Stimulated activated CD8-positive, alpha-beta memory T cell treated with anti-CD3 and anti-CD28 coated beads, Interleukin-12 subunit alpha, Interleukin-12 subunit beta, amount 100 ng/mL, for 24 hours (primary cell): Measurements from ENCODE around the gene FRMPD4.

Experiments
- DNase-seq: peaks from one replicate; pipeline ENCODE4 v3.0.0-alpha.2; 2020; ENCODE audit errors: extremely low read depth

Gene FRMPD4

DNA sequence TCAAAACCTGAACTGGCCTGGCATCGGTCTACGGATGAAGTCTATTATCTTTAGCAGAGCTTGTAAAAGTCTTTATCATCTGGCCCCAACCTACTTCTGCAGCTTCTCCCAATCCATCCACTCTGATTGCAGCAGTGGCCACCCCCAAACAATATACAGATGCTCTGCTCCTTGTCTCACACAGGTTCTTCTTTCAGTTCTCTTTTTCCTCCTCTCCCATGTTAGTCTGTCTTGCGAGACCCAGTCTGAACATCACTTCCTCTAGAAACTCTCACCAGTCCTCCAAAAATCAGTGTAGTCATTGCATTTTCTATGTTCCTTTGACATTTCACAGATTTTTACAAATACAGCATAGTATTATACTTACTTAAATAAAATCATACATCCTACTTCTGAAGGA lies 163.0 kb downstream of the FRMPD4 start:
- DNase-seq: no peak

DNA sequence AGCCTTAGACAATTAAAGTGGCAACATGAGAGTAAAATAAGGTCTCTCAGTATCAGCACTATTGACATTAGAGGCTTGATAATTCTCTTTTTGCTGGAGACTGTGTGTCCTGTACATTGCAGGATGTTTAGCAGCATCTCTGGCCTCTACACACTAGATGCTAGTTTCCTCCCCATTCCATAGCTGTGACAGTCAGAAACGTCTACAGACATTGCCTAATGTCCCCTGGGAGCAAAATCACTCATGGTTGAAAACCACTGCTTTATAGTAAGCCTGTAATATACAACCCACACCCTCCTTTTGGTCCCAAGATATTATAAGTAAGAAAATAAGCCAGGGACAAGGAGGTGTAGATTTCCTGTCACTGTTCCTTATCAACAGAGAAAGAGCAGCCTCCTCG lies 166.0 kb downstream of the FRMPD4 start:
- no peak for DNase-seq

GRCh38 chrX:12307961-12308360 lies 169.7 kb downstream of the FRMPD4 start:
- DNase-seq: no peak

DNA sequence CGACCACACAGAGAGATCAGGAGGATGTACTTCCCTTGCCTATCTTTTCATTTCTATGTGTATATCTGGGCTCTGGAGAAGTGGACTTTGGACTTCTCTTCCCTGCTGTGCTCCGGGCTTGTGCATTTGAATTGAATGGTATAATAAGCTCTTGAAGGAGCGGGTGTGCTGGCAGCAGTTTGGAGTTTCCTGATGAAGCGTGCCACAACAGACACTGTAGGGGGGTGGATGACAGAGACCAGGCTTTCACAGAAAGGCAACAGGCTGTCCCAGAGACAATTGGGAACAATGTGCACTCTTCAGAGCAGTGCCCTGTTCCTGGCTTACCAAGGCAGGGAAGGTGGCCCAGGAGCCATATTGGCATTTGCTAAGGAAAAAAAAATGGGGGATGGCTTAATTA lies 170.1 kb downstream of the FRMPD4 start:
- no peak for DNase-seq

DNA sequence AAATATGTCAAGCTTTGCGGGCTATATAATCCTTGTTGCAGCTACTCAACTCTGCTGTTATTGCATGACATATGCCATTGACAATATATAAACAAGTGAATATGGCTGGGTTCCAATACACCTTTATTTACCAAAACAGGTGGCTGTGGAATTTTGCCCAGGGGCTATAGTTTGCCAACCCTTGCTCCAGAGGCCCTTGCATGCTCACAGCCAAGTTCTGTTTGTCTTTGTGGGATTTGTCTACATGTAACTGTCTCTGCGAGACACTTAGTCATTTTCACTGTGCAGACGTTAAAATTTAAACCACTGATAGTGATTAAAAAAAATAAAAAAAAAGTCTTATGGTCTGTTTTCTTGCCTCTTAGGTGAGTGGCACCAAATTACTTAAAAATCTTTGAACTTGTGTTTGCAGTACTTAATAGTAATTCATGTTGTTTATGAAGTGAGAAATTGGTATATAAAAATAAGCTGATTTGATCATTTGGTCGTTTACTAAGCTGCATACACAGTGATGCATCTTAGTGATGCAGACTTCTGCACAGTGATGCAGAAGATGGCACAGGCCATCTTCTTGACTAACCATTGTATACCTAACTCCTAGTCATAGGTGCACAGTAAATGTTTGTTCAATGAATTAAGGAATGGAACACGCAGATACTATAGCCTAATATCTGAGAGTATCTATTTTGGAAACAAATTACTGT lies 170.9 kb downstream of the FRMPD4 start:
- DNase-seq: no peak

GRCh38 chrX:12309744-12310076 lies 171.4 kb downstream of the FRMPD4 start:
- DNase-seq: no peak

DNA sequence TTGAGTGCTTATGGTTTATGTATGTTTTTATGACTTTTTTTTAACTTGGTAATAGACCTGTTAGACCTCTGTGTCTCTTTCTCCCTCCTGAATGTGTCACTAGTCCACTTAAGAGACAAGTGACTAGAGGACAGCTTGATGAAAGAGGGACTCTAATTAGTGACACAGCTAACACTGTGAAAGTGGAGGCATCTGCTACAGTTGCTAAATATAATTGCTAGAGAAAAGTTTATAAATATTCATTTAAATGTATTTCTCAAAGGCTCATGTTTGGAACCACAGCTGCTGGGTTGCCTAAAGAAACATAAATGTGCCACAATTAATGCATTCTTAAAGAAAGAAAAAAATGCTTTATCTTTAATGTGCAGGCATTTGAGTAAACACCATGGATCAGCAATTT lies 176.4 kb downstream of the FRMPD4 start:
- no peak for DNase-seq

DNA sequence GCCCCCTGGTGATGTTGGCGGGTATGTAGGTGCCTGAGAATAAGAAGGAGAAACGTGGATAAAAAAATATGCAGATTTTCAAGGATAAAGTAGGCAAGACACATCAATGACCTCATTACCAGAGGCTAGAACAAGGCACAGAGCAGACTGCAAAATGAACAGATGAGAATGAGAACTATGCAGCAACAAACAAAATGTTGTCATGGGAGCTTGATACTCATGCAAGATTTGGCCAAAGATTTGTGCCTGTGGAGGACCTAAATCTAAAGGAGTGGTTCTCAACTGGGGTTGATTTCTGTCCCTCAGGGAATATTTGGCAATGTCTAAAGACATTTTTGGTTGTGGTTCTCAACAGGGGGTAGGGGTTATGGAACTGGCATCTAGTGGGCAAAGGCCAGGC lies 177.3 kb downstream of the FRMPD4 start:
- DNase-seq: no peak

DNA sequence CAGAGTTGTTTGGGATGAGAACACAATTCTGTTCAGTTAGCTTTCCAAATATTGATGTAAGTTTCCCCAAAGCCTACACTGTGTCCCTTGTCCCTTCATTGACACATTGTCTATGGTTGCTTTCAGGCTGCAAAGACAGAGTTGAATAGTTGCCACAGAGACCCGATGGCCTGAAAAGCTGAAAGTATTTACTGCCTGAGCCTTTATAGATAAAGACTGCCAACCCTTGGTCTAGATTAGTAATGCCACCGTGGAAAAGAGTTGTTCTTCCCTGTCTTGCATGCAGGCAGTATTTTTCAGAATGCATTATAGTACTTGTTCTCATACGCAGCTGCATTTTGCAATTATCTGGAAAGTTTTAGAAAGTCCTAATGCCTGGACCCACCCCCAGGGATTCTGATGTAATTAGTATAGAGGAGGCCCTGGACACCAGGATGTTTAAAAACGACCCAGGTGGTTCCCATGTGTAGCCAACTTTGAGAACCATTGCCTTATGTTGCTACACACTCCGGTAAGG lies 180.8 kb downstream of the FRMPD4 start:
- DNase-seq: no peak

GRCh38 chrX:12319992-12320391 lies 181.7 kb downstream of the FRMPD4 start:
- DNase-seq: no peak

GRCh38 chrX:12322031-12322430 lies 183.8 kb downstream of the FRMPD4 start:
- DNase-seq: no peak

GRCh38 chrX:12325171-12325570 lies 186.9 kb downstream of the FRMPD4 start:
- DNase-seq: no peak

- DNase-seq: no peak
Observed at GRCh38 chrX:12327836-12328235, 189.6 kb downstream of the FRMPD4 start.

- no peak for DNase-seq
Observed at GRCh38 chrX:12329476-12329875, 191.2 kb downstream of the FRMPD4 start.

DNA sequence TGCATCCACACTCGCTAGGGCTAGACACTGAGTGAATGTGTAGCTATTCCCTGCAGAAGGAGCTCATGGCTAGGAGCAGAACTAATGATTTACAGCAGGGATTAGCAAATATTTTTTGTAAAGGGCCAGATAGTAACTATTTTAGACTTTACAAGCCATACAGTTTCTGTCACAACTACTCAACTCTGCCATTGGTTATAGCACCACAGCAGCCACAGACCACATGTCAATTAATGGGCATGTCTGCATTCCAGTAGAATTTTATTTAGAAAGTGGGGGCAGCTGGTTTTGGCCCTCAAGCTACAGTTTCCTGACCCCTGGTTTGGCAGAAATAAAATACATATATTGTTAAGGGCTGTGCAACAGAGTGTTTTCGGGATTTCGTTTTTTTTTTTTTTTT lies 192.6 kb downstream of the FRMPD4 start:
- no peak for DNase-seq

DNA sequence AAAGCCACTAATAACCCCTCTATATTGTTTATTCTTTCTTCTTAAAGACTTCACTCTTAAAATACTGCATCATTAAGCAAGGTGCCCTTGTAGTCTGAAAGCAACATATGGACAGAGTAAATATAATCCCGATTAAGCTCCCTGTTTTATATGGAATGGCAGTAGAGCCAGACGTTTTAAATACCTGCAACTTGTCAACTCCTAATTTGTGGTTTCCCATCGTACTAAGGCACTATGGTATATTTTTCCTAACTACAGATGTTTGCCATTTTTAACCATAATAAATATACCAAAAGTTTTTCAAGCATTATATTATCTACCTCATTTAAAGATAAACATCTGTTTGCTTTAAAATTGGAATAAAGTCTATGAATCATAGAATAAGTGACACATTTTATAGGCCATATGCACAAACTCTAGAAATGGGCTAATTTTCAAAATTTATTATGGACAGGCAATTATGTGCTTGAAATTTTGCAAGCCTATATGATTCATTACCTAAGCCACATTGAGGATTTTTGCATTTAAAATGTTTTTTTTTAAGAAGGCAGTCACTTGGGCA lies 194.6 kb downstream of the FRMPD4 start:
- no peak for DNase-seq

- DNase-seq: no peak
Observed at GRCh38 chrX:12339921-12340320, 201.6 kb downstream of the FRMPD4 start.

DNA sequence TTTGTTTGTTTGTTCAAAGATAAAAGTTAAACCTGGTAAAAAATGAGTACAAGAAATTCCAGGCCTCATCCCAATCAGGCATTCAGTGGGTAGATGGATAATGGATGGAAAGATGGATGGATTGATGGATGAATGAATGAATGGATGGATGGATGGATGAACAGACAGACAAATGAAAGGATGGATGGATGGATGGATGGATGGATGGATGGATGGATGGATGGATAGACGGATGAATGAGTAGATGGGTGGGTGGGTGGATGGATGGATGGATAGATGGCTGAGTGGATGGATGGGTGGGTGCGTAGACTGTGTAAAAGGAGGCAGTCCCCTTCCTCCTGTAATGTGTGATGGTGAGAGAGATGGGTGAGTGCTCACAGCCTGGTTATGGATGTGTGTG lies 206.7 kb downstream of the FRMPD4 start:
- DNase-seq: no peak

DNA sequence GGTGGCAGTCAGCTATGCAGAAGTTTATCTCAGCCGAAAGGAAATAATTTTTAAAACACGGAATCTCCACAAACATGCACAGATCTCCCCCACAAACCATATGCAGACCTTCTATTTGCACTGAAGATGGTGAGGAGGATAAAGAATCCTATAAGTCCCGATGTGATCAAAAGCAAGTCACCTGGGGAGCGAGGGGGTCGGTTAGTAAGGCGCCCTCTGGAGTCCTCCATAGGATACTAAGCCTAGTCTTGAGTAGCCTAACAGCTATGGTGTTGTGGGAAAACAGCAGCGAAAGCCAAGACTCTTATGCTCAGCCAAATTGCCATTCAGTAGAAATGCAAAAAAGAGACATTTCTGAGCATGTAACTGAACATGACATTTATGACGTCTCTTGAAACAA lies 210.9 kb downstream of the FRMPD4 start:
- DNase-seq: no peak

GRCh38 chrX:12352922-12353321 lies 214.6 kb downstream of the FRMPD4 start:
- no peak for DNase-seq

DNA sequence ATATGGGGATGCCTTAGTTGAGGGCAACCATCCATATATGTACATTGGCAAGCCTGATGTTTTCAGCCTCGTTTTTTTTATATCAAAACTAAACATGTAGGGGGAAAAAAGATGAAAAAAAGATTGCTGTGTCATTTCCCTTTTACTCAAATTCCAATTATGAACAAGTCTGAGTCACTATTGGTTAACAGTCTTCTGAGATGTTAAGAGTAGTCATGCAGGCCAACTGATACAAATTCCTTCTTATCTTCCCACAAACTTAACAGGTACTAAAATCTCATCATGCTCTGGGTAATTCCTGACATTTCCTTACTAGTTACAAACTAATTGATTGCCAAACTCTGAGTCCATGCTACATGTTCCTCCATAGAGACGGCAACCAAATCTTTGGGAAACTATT lies 222.1 kb downstream of the FRMPD4 start:
- no peak for DNase-seq

DNA sequence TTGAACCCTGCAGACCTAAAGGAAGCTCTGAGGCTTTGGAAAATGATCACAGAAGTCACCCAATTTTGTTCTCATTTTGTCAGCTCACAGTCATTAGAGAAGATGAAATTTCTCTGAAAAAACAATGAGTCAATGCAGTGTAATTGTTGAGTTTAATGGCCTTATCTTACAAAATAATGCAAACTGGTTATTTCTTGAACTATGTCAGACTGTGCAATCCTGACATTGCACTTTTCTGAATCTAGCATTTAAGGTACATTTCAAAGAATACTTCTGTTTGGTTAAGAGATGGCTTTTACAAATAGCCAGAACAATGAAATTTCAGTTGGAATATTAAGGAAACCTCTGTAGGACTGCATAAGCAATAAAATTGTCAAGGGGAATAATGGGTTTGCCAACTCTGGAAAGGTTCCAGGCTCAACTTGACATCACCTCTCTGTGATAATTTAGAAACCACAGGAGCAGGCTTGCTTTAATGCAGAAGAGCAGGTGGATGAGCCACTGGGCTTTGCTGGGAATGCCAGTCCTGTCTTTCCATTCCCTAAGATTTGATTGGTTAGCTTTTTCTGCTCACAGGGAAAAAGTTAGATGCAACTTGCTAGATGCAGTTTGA lies 222.8 kb downstream of the FRMPD4 start:
- no peak for DNase-seq

DNA sequence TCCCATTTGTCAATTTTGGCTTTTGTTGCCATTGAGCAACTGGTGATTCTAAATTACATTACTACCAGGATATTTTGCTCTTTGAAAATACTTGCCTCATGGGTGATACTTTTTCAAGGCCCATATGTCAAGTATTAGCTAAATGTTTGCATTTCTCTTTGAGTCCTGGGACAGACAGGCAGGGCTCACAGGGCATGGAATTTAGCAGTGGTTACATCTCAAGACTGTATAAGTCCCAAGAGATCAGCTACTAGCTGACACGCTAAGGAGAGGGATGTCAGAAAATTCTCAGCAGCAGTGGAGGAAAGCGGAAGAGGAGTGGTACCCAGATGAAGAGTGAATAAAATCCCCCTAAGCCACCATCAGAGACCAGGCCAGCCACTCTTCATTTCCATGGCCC lies 224.9 kb downstream of the FRMPD4 start:
- no peak for DNase-seq

- DNase-seq: no peak
Observed at GRCh38 chrX:12366440-12366839, 228.2 kb downstream of the FRMPD4 start.
